HUES6 (cell line): Measurements from ENCODE around the gene C2CD4B.

Experiments used
- H3K27ac ChIP-seq: 2 replicates; pipeline ENCODE4 v1.7.0; 2013; ENCODE audit warnings: low read depth, mild to moderate bottlenecking, low read length, inconsistent platforms
- H3K27me3 ChIP-seq: 2 replicates; pipeline ENCODE4 v1.6.1; 2013; ENCODE audit warnings: low read length; ENCODE audit not compliant: control insufficient read depth, insufficient read depth
- H3K36me3 ChIP-seq: 2 replicates; pipeline ENCODE4 v1.6.1; 2013; ENCODE audit warnings: low read length; ENCODE audit not compliant: control insufficient read depth, insufficient read depth
- H3K4me1 ChIP-seq: 2 replicates; pipeline ENCODE4 v1.6.1; 2013; ENCODE audit warnings: low read length; ENCODE audit not compliant: control insufficient read depth, insufficient read depth
- H3K4me3 ChIP-seq: 2 replicates; pipeline ENCODE4 v1.5.1; 2013; ENCODE audit warnings: low read depth, low read length
- H3K9ac ChIP-seq: one replicate; pipeline ENCODE4 v1.6.1; 2013; ENCODE audit warnings: mild to moderate bottlenecking, low read length
- H3K9me3 ChIP-seq: 2 replicates; pipeline ENCODE4 v1.6.1; 2013; ENCODE audit warnings: low read depth, low read length; ENCODE audit not compliant: control insufficient read depth, insufficient read depth

Gene C2CD4B

GRCh38 chr15:62118520-62119226 is 46.4 kb downstream of the C2CD4B start:
- Histone ChIP-seq H3K27me3 (no peaks in the 10 kb centered on the region), H3K4me1 (peaks cover 6% of the 10 kb centered on the region), H3K27ac (no peak overlapping the region), H3K4me3 (no peak overlapping the region), H3K9me3 (no peaks in the 10 kb centered on the region), H3K9ac (no peak overlapping the region), H3K36me3 (no peaks in the 10 kb centered on the region)

- H3K4me3 ChIP-seq: no peak overlapping the region
Measured at GRCh38 chr15:62115847-62116246, 49.2 kb downstream of the C2CD4B start.

More at GRCh38 chr15:62115847-62116246, 49.2 kb downstream of the C2CD4B start:
- Histone ChIP-seq H3K27me3 (no peaks in the 10 kb centered on the region), H3K27ac (no peak overlapping the region), H3K4me1 (peaks cover 6% of the 10 kb centered on the region), H3K9me3 (no peaks in the 10 kb centered on the region), H3K9ac (no peak overlapping the region), H3K36me3 (no peaks in the 10 kb centered on the region)
